Measurements from ENCODE around the gene GJB6. TPM values are rescaled to one million over a fixed set of nuclear protein-coding genes. Genes with fewer than 3 reads are reported as not detected.

Gene GJB6
- total and polyA plus RNA-seq, 2 experiments from 2014 or later = not detected

DNA sequence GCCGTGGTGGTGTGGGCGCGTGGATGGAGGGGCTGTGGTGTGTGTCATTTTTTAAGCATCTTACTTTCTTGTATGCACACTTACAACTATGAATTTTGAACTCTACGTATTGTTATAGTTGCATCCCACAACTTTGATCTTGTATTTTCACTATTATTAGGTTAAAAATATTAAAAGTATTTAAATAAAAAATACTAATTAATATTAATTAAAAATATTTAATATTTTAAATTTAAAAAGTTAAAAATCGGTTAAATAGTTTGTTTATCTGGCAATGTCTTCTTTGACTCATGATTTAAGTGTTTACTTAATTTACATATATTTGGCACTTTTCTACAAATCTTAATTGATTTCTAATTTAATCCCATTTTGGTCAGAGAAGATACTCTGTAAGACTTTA is 17.8 kb upstream of the GJB6 start:
- H2AFZ ChIP-seq = no peak overlapping the region
- H3K4me2 ChIP-seq = no peak overlapping the region
- H3K27ac ChIP-seq (ENCODE audit: low read depth) = no peak overlapping the region
- Mint-ChIP-seq H3K4me3 (no peak overlapping the region), H3K9me3 (no peaks in the 10 kb centered on the region), H3K4me1 (no peaks in the 10 kb centered on the region), H3K27ac (no peak overlapping the region), H3K27me3 (ENCODE audit: insufficient read depth, low read depth, poor library complexity) (peaks cover 6% of the 10 kb centered on the region), H3K36me3 (ENCODE audit: low read depth) (no peaks in the 10 kb centered on the region)
- 0 out of 2 replicates have a peak, but pooled peaks cover 4% of the 10 kb centered on the region for H3K9me2 ChIP-seq (ENCODE audit: insufficient read depth)
- H3K27me3 ChIP-seq (ENCODE audit: insufficient read depth) = no peaks in the 10 kb centered on the region
- no peaks in the 10 kb centered on the region for H3F3A ChIP-seq (replicated peaks; ENCODE audit: low read depth)
- H3K36me3 ChIP-seq (ENCODE audit: insufficient read depth) = no peaks in the 10 kb centered on the region
- ATAC-seq = no peak
- no peak overlapping the region for H3K4me3 ChIP-seq
- no peaks in the 10 kb centered on the region for H3K79me2 ChIP-seq (replicated peaks; ENCODE audit: insufficient read depth)
- H4K20me1 ChIP-seq (replicated peaks; ENCODE audit: insufficient read depth) = no peaks in the 10 kb centered on the region
- TF ChIP-seq REST (IDR thresholded peaks at IDR 0.05; ENCODE audit: unreplicated experiment) (no peak), STAT1 (IDR thresholded peaks at IDR 0.05; ENCODE audit: unreplicated experiment) (no peak), ETS1 (IDR thresholded peaks at IDR 0.05) (no peak), EZH2phosphoT487 (IDR thresholded peaks at IDR 0.05; ENCODE audit: unreplicated experiment) (no peak), ZNF331 (CRISPR knock-in tag; IDR thresholded peaks at IDR 0.05; ENCODE audit: low read depth) (no peak), POLR2AphosphoS5 (IDR thresholded peaks at IDR 0.05; ENCODE audit: low read depth) (no peak), ZNF462 (CRISPR knock-in tag; IDR thresholded peaks at IDR 0.05) (no peak), JUNB (IDR thresholded peaks at IDR 0.05; ENCODE audit: unreplicated experiment) (no peak), NANOG (IDR thresholded peaks at IDR 0.05; ENCODE audit: borderline replicate concordance) (no peak), CREB1 (CRISPR knock-in tag; IDR thresholded peaks at IDR 0.05; ENCODE audit: low read depth) (no peak), EZH2 (IDR thresholded peaks at IDR 0.05; ENCODE audit: low read depth, unreplicated experiment) (no peak), ZNF114 (CRISPR knock-in tag; IDR thresholded peaks at IDR 0.05) (no peak)
- TF ChIP-seq, protein P1, sequence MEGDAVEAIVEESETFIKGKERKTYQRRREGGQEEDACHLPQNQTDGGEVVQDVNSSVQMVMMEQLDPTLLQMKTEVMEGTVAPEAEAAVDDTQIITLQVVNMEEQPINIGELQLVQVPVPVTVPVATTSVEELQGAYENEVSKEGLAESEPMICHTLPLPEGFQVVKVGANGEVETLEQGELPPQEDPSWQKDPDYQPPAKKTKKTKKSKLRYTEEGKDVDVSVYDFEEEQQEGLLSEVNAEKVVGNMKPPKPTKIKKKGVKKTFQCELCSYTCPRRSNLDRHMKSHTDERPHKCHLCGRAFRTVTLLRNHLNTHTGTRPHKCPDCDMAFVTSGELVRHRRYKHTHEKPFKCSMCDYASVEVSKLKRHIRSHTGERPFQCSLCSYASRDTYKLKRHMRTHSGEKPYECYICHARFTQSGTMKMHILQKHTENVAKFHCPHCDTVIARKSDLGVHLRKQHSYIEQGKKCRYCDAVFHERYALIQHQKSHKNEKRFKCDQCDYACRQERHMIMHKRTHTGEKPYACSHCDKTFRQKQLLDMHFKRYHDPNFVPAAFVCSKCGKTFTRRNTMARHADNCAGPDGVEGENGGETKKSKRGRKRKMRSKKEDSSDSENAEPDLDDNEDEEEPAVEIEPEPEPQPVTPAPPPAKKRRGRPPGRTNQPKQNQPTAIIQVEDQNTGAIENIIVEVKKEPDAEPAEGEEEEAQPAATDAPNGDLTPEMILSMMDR (conservative IDR thresholded peaks at IDR 0.05; ENCODE audit: low read depth in 2 of 2) = no peak
- no peaks in the 10 kb centered on the region for H3K4me1 ChIP-seq (ENCODE audit: insufficient read depth)
- DNase-seq (ENCODE audit: low spot score) = no peak
